Activated CD8-positive, alpha-beta memory T cell treated with anti-CD3 and anti-CD28 coated beads, Interleukin-2, amount 50 U/mL, for 24 hours (primary cell): Measurements from ENCODE around the gene HDGFL3.
"Not testable (repeated sequence)": the region's sequence is repeated elsewhere in the genome, so short reads cannot be mapped to it uniquely, and the experiment has no call there.

ENCODE experiments used
- DNase-seq: peaks from one replicate; pipeline ENCODE4 v3.0.0-alpha.2; 2020; ENCODE audit errors: extremely low read depth

The HDGFL3 gene

DNA sequence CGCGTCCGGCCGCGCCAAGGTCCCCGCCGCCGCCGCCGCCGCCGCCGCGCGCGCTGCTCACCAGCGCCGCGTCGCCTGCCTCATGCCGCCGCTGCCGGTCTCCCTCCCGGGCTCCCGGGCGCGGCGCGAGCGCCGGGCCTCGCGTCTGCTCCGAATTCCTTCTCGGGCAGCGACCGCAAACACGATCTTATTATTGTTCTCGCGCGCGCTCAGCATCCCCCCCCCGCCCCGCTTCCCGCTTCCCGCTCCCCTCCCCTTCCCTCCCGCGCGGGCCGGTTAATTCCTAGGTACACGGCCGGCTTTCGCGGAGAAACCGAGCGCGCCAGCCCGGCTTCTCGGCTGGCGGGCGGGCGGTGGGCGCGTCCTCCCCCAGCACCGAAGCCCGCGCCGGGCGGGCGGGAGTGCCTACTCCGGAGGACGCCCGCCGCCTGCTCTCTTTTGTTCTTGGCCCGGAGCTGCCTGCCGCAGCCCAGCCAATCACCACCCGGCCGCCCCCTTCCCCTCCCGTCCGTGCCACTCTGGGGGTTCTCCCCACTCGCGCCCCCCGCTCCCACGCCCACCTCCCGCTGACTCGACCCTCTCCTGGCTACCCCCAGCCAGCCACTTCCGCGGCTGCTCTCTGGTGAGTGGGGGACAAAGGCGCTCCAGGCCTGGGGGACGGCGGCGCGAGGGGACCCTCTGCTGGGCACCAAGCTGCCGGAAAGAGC is at the start of gene HDGFL3:
Gene HDGFL3 (minus strand): TSS at position 164 of the 707 bp plus-strand sequence. CDS start 409 bp downstream, outside the sequence.
- no peak for DNase-seq

GRCh38 chr15:83250781-83251180 is 43.2 kb upstream of the HDGFL3 start:
- no peak for DNase-seq

DNA sequence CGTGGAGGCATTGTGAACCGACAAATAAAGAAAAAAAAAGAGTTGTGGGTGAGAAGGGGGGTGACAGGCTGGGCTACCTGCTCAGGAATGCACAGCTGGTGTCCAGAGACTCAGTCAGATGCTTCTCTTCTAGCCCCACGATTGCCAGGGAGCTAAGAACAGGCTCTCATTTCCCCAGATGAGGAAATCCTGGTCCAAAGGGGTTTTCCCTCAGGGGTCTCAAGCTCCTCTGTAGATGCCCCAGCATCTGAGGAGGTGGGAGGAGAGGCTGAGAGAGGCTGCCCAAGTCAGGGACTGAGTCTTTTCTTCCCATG is 41.4 kb upstream of the HDGFL3 start:
- DNase-seq: no peak

DNA sequence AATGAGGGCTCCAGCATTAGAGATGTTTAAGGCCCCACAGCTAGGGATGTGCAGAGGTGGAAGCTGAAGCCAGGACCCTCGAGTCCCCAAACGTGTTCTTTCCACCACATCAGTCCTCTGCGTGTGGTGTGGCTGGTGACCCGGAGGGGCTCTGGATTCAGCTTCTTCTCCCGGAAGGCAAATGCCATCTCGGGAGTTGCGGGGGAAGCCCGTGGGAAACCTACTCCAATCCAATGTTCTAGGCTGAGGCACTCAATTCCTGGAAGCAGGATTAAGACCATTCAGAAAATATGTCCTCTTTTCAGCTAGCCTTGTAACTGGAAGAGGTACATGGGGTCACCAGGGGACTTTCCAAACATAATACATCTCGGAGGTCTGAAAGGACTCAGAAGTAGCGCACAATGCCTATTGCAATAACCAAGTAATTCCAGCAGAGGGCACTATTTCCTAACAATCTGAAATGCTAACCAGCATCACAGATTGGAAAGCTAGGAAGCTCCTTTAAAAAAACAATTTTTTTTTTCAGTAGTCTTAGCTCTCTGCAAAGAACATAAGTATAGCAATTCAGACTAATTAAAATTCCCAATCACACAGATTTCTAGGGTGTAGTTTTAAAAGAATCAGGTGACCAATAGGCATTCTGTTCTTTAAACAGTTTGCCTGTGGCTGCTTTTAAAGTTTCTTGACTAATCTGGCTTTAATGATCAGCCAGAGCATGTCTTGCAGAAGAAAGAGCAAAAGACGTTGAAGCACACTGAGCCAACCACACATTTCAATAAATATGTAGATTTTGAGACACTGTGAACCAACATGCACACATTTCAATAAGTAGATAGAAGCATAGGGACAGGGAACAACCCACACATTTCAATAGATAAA is 40.8 kb upstream of the HDGFL3 start:
- DNase-seq: no peak

DNA sequence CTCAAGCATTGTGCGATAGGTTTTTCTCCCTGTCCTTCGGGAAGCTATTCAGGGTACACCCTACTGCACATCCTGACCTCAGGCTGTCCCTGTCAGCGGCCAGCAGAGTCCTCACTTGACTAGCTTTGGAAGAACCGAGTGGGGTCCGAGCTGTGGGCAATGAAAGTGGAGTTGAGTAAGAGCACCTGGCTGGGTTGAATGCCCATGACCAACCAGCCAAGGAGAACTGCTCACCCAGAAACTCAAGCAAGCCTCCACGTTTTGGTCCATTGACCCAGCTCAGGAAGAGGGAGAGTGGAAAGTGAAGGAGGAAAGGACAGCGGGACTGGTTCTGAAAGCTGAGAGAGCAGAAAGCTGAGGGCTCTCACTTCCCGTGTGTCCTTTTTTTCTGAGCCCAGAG is 36.0 kb upstream of the HDGFL3 start:
- no peak for DNase-seq

DNA sequence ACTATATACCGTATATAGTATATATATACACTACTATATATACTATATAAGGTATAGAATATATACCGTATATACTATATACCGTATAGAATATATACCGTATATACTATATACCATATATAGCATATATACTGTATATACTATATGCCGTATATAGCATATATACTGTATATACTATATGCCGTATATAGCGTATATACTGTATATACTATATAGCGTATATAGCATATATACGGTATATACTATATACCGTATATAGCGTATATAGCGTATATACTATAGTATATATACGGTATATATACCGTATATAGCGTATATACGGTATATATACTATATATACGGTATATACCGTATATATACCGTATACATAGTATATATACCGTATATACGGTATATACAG is 22.6 kb upstream of the HDGFL3 start:
- no peak for DNase-seq

GRCh38 chr15:83225449-83225848 is 17.8 kb upstream of the HDGFL3 start:
- DNase-seq: no peak

GRCh38 chr15:83221781-83222180 is 14.2 kb upstream of the HDGFL3 start:
- DNase-seq: not testable (repeated sequence)

DNA sequence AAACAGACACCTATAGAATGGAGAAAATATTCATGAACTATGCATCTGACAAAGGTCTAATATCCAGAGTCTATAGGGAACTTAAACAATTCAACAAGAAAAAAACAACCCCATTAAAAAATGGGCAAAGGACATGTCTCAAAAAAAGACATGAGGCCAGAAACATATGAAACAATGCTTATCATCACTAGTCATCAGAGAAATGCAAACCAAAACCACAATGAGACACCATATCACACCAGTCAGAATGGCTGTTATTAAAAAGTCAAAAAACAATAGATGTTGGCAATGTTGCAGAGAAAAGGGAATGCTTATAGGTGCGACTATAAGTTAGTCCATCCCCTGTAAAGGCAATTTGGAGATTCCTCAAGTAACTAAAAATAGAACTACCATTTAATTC is 11.4 kb upstream of the HDGFL3 start:
- no peak for DNase-seq

DNA sequence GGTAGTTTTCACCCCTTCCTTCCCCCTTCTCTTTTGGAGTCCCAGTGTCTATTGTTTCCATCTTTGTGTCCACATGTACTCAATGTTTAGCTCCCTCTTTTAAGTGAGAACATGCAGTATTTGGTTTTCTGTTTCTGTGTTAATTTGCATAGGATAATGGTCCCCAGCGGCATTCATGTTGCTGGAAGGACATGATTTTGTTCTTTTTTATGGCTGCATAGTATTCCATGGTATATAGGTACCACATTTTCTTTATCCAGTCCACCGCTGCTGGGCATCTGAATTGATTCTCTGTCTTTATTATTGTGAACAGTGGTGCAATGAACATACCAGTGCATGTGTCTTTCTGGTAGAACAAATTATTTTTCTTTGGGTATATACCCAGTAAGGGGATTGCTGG is 7.7 kb upstream of the HDGFL3 start:
- DNase-seq: no peak

GRCh38 chr15:83210619-83211018 is 3.0 kb upstream of the HDGFL3 start:
- DNase-seq: no peak

DNA sequence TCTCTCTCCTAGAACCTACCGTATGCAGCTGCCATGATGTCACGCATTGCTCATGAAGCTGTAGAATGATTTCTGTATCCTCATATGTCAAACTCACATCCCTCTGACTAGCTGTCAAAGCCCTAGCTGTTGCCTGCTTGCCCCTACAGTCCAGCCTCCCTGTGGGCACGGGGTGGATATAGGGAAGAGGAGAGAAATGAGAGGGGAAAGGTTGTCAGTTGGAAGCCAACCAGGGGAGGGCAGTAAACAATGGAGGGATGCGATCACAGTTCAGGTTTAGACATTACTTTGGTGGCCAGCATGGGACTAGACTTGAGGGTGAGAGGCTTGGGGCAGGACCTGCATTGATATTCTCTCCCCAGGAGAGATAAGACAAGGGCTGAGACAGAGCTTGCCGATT is 1.7 kb upstream of the HDGFL3 start:
- DNase-seq: no peak

DNA sequence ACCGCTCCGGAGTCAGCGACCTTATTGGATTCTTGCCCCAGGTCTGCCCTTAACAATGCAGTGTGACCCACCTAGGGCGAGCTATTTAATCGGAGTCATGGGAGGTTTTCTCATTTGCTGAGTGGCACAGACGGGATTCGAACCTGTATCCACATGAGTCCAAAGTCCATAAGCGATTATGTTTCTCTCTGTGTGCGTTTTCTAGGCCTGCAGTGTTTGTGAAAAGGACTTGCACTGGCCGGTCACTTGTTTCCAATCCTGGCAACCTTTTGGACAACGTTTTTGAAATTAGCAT is 691 bp upstream of the HDGFL3 start:
- no peak for DNase-seq

GRCh38 chr15:83207009-83207659 is 489 bp downstream of the HDGFL3 start:
- DNase-seq: no peak

- DNase-seq: no peak
These were observed 1.1 kb downstream of the HDGFL3 start for GRCh38 chr15:83206526-83207008.

GRCh38 chr15:83205725-83206324 is 1.8 kb downstream of the HDGFL3 start:
- no peak for DNase-seq

- DNase-seq: no peak
These were observed 2.9 kb downstream of the HDGFL3 start for GRCh38 chr15:83204697-83205096.

DNA sequence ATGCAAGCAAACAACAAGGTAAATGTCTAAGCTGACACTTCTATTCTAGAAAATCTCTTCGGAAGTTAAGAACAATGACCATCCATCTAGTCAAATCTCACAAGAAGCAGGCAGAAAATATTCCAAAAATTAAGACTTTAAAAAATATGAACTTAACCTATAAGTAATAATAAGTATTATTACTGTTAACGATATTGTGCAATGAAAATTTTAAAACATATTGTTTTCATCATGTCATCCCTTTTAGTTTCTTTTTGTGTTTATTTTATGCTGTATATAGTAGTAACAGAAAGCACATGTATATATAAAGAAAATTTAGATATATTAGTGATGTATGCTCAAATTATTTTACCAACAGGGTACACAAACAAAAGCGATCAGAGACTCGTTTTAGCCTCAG is 4.1 kb downstream of the HDGFL3 start:
- DNase-seq: no peak

DNA sequence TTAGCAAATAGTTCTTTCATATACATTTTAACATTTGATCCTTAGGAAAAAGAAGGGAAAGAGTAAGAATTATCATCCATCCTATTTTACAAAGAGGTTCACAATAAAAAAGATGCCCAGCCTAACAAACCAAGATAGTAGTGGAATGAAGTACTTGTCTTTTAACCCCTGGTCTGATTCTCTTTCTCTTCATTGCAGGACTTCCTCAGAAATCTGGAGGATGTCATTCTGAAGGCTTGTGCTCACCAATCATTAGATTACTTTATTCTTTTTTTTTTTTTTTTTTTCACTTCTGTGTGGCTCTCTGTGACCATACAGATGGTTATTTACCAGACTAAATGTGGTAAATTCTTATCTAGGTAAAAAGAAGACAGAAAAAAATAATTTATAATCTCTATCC is 7.0 kb downstream of the HDGFL3 start:
- DNase-seq: no peak

DNA sequence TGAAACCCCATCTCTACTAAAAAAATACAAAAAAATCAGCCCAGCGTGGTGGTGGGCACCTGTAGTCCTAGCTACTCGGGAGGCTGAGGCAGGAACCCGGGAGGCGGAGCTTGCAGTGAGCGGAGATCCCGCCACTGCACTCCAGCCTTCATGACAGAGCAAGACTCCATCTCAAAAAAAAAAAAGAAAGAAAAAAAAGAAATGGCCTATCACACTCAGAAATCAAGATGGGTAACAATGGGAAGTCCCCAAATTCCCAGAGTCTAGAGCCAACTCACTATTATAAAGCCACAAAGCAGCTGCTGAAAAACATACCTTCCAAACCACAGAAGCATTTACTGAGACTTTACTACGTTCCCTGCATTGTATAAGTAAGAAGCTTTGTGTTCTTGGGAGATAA is 7.5 kb downstream of the HDGFL3 start:
- DNase-seq: no peak

DNA sequence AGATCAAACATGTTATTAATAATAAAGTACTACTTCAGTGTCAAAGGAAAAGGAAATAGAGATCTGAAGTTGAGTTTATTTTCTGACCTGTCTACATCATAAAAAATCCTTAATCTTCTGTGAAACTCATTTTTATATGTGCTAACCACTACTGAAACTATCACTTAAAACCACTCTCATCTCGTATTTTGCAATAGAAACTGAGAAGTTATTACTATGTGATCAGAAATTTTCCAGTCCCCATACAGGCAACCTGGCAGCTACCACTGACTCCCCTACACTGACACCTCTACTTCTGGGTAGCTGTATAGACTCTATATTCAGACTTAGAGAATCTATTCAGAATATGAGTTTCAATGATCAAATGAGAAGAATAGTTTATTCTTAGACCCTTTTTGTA is 8.3 kb downstream of the HDGFL3 start:
- DNase-seq: no peak

GRCh38 chr15:83198476-83198875 is 9.1 kb downstream of the HDGFL3 start:
- no peak for DNase-seq

GRCh38 chr15:83194528-83194927 is 13.1 kb downstream of the HDGFL3 start:
- no peak for DNase-seq
